HepG2 (cell line): ENCODE data around the gene POC1A. TPM values are rescaled to one million over a fixed set of nuclear protein-coding genes. Genes with fewer than 3 reads are reported as not detected.

Source experiments
- ATAC-seq: fragments of 200-7000 bp; cut with Tn5 transposase; 3 replicates; pipeline ENCODE4 v1.9.1; 2020; ENCODE audit warnings: mild to moderate bottlenecking, moderate library complexity
- BruUV-seq: library from RNA; stranded (reverse); fragments of 400-500 nt; replicated peaks from 2 replicates; lab custom pipeline; 2021; lab: Mats Ljungman, UMichigan
- CTCF ChIA-PET: fragments of 300-600 bp; formaldehyde crosslinking; extraction: SDS; loops from one replicate; lab custom pipeline; 2021; ENCODE audit warnings: low total read pairs, inconsistent platforms, low intra/inter-chr PET ratio; lab: Yijun Ruan, JAX
- POLR2A ChIA-PET: fragments of 350-600 bp; sonication (Branson Sonifier 250); formaldehyde crosslinking; loops from one replicate; lab custom pipeline; 2020; ENCODE audit warnings: antibody characterized with exemption, inconsistent platforms; lab: Yijun Ruan, JAX
- DNase-seq: peaks from one replicate; pipeline ENCODE4 v3.0.0-alpha.2; 2015; ENCODE audit warnings: low spot score
- FAIRE-seq: peaks from 3 replicates; lab custom pipeline; 2011; peaks lifted over from hg19 to GRCh38; lab: Jason Lieb, UNC
- H2AFZ ChIP-seq: one replicate; pipeline ENCODE4 v1.6.1; 2011; ENCODE audit warnings: low read length, inconsistent platforms
- H3K27ac ChIP-seq: fragments of 300-600 bp; 3 replicates; pipeline ENCODE4 v1.8.0; 2011; ENCODE audit warnings: mixed run types, mild to moderate bottlenecking, mixed read lengths, low read length, inconsistent platforms; ENCODE audit not compliant: insufficient read depth; ENCODE audit errors: extremely low read length
- H3K27me3 ChIP-seq, 2 experiments: fragments of 200-600 bp in 1 of 2; 2 replicates in 1 of 2; 3 replicates in 1 of 2; pipeline versions ENCODE4 v1.6.0 to v1.8.0; 2011; ENCODE audit warnings: low read length in 2 of 2, mild to moderate bottlenecking in 2 of 2, moderate library complexity in 2 of 2, inconsistent platforms in 1 of 2; ENCODE audit not compliant: insufficient read depth in 2 of 2, control insufficient read depth in 1 of 2
- H3K36me3 ChIP-seq, 2 experiments: fragments of 200-600 bp in 1 of 2; replicated peaks in 1 of 2; 2 replicates in 1 of 2; 3 replicates in 1 of 2; pipeline versions ENCODE4 v1.5.1 to v1.8.0; 2011; ENCODE audit warnings: low read length in 2 of 2, inconsistent platforms in 1 of 2; ENCODE audit not compliant: insufficient read depth in 2 of 2, control insufficient read depth in 1 of 2
- H3K4me1 ChIP-seq: 2 replicates; pipeline ENCODE4 v1.5.1; 2012; ENCODE audit warnings: low read length, inconsistent platforms; ENCODE audit not compliant: insufficient read depth
- H3K4me2 ChIP-seq: 2 replicates; pipeline ENCODE4 v1.6.0; 2011; ENCODE audit warnings: low read depth, low read length, inconsistent platforms
- H3K4me3 ChIP-seq, 3 experiments: fragments of 200-600 bp in 1 of 3; sonication (generic), shearing (Covaris generic) in 1 of 3; replicated peaks in 1 of 3; 2 replicates each; pipeline ENCODE4 v1.5.1; 2011 to 2016; ENCODE audit warnings: low read length in 3 of 3, inconsistent platforms in 2 of 3, low read depth in 2 of 3, mild to moderate bottlenecking in 2 of 3, control low read depth in 1 of 3, mixed read lengths in 1 of 3; ENCODE audit not compliant: insufficient read depth in 1 of 3
- H3K79me2 ChIP-seq: one replicate; pipeline ENCODE4 v1.6.1; 2011; ENCODE audit warnings: low read length, inconsistent platforms; ENCODE audit not compliant: insufficient read depth
- H3K9ac ChIP-seq: 2 replicates; pipeline ENCODE4 v1.6.0; 2011; ENCODE audit warnings: mild to moderate bottlenecking, low read depth, low read length, inconsistent platforms; ENCODE audit not compliant: insufficient read depth
- H3K9me3 ChIP-seq: 2 replicates; pipeline ENCODE4 v1.5.1; 2012; ENCODE audit warnings: mild to moderate bottlenecking, low read length
- H4K20me1 ChIP-seq: 2 replicates; pipeline ENCODE4 v1.6.0; 2011; ENCODE audit warnings: inconsistent platforms, mild to moderate bottlenecking, low read length, moderate library complexity; ENCODE audit not compliant: insufficient read depth
- ARNTL ChIP-seq: sonication (generic); formaldehyde crosslinking; IDR thresholded peaks from 2 replicates; pipeline ENCODE4 v1.4.0; 2020; ENCODE audit warnings: mild to moderate bottlenecking, missing genetic modification reagents
- NFIC ChIP-seq: IDR thresholded peaks from 2 replicates; pipeline ENCODE4 v1.6.1; 2012; ENCODE audit warnings: mild to moderate bottlenecking, low read length, inconsistent platforms
- NFYB ChIP-seq: sonication (generic); formaldehyde crosslinking; IDR thresholded peaks from 2 replicates; pipeline ENCODE4 v1.4.0; 2020; ENCODE audit warnings: missing genetic modification reagents
- SAFB2 ChIP-seq: sonication (generic); formaldehyde crosslinking; IDR thresholded peaks from 2 replicates; pipeline ENCODE4 v1.5.1; 2020; ENCODE audit warnings: missing genetic modification reagents, low read depth, mild to moderate bottlenecking, borderline replicate concordance
- ZNF260 ChIP-seq: sonication (generic); formaldehyde crosslinking; IDR thresholded peaks from 2 replicates; pipeline ENCODE4 v1.4.0; 2020; ENCODE audit warnings: missing genetic modification reagents, low read depth, mild to moderate bottlenecking, borderline replicate concordance
- ZNF670 ChIP-seq: sonication (generic); formaldehyde crosslinking; IDR thresholded peaks from 2 replicates; pipeline ENCODE4 v1.8.0; 2022; ENCODE audit warnings: mild to moderate bottlenecking, missing genetic modification reagents, borderline replicate concordance
- WGBS: methylation state at CpG from one replicate; pipeline ENCODE4 v1.1.6; 2017; ENCODE audit warnings: low lambda C conversion rate; 5-methylcytosine and 5-hydroxymethylcytosine counted together
- in situ Hi-C: cut with HindIII; loops from 2 replicates; pipeline ENCODE4 v1.10.0; 2017; ENCODE audit warnings: low pct_unique_long_range_greater_than_20kb; ENCODE audit not compliant: extremely low pct_ligation_motif_present
- intact Hi-C: fragments of 100-400 bp; cut with micrococcal nuclease; formaldehyde crosslinking; loops from one replicate; pipeline ENCODE4 v1.10.0; 2022; ENCODE audit not compliant: unreplicated experiment
- polyA plus RNA-seq, 8 experiments: library from polyadenylated mRNA; depleted of rRNA in 3 of 8; stranded (reverse) in 7 of 8; unstranded in 1 of 8; fragments of >200 nt; fragmentation: Illumina TruSeq in 4 of 8; extraction: Trizol in 4 of 8; gene quantifications; 2 replicates each; pipeline versions ENCODE4 v1.2.1 to v1.2.3, GENCODE V29; 2011 to 2016; ENCODE audit warnings: low read depth in 4 of 8, missing spikeins in 1 of 8, mixed read lengths in 1 of 8; ENCODE audit not compliant: insufficient read depth in 1 of 8
- total RNA-seq, 5 experiments: library from RNA; depleted of rRNA; stranded (reverse); fragments of >200 nt; fragmentation: Illumina TruSeq; extraction: Trizol; gene quantifications; 2 replicates each; pipeline ENCODE4 v1.2.3, GENCODE V29; 2016; ENCODE audit warnings: low read depth in 1 of 5
- TF ChIP-seq, protein P1 (sequence below): sonication (generic); formaldehyde crosslinking; IDR thresholded peaks from 2 replicates; pipeline ENCODE4 v1.4.0; 2020; ENCODE audit warnings: missing genetic modification reagents, mild to moderate bottlenecking, borderline replicate concordance

POC1A gene
- total and polyA plus RNA-seq, 2 of the 13 experiments (the other 11 are each of a cell fraction or from before 2014, with no cell fraction given), result 14.6 to 20.0 TPM

DNA sequence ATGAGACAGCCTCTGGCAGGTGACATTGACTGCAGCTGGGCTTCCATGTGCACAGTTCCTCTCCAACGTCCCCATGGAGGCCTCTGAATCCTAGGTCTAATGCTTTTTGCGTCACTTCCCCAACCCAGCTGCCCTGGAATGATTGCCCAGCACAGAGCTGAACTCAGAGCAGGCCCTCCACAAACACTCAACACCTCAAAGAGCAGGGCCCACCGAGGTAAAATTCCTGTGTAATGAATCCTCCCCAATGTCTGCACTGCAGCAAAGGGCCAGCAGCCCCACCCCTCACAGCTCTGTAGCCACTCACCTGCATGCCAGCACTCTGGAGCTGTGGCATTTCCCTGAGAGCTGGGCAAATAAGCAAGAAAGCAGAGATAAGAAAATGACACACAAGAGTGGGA is 55.2 kb downstream of the POC1A start:
- ATAC-seq, result no peak

More for the DNA sequence above, 55.2 kb downstream of the POC1A start:
- H3K4me3 ChIP-seq, result no peak overlapping the region
- in situ Hi-C loops, result no loop called here
- H3K27ac ChIP-seq, result no peak overlapping the region
- POLR2A ChIA-PET, result no interaction called here
- WGBS, result 65% methylated on average over 3 of the region's 3 CpGs
- CTCF ChIA-PET, result no interaction called here
- no TSS peak for BruUV-seq
- H3K27me3 ChIP-seq, result no peaks in the 10 kb centered on the region
- H3K36me3 ChIP-seq, result peaks cover 0 to 33% of the 10 kb centered on the region in 2 experiments
- DNase-seq (peak; percentile 38), FAIRE-seq (no peak)
- H3K4me1 ChIP-seq, result peaks cover 5% of the 10 kb centered on the region; the same call in 1 of the 2 replicates
- intact Hi-C loops, result no loop called here
- H3K9me3 ChIP-seq, result no peaks in the 10 kb centered on the region
- H3K9ac ChIP-seq, result no peak overlapping the region
- H2AFZ ChIP-seq, result no peak overlapping the region
- no peak for TF ChIP-seq SAFB2 (CRISPR knock-in tag)
- TF ChIP-seq ARNTL (CRISPR knock-in tag), result no peak
- no peak for TF ChIP-seq ZNF670
- TF ChIP-seq NFYB (CRISPR knock-in tag), result no peak
- no peak for TF ChIP-seq ZNF260 (CRISPR knock-in tag)
- TF ChIP-seq, protein P1, sequence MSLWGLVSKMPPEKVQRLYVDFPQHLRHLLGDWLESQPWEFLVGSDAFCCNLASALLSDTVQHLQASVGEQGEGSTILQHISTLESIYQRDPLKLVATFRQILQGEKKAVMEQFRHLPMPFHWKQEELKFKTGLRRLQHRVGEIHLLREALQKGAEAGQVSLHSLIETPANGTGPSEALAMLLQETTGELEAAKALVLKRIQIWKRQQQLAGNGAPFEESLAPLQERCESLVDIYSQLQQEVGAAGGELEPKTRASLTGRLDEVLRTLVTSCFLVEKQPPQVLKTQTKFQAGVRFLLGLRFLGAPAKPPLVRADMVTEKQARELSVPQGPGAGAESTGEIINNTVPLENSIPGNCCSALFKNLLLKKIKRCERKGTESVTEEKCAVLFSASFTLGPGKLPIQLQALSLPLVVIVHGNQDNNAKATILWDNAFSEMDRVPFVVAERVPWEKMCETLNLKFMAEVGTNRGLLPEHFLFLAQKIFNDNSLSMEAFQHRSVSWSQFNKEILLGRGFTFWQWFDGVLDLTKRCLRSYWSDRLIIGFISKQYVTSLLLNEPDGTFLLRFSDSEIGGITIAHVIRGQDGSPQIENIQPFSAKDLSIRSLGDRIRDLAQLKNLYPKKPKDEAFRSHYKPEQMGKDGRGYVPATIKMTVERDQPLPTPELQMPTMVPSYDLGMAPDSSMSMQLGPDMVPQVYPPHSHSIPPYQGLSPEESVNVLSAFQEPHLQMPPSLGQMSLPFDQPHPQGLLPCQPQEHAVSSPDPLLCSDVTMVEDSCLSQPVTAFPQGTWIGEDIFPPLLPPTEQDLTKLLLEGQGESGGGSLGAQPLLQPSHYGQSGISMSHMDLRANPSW (CRISPR knock-in tag), result no peak
- no peak for TF ChIP-seq NFIC
- H4K20me1 ChIP-seq, result no peaks in the 10 kb centered on the region
- no peak overlapping the region for H3K4me2 ChIP-seq
- no peaks in the 10 kb centered on the region for H3K79me2 ChIP-seq
